CD4-positive, alpha-beta T cell (primary cell): ENCODE results near the gene ZFPL1. TPM values are rescaled to one million over a fixed set of nuclear protein-coding genes. Genes with fewer than 3 reads are reported as not detected.

ENCODE experiments used
- ATAC-seq: fragments of 200-7000 bp; cut with Tn5 transposase; one replicate; pipeline ENCODE4 v1.10.0; 2022; ENCODE audit warnings: mild to moderate bottlenecking; ENCODE audit not compliant: poor library complexity
- CTCF ChIA-PET: fragments of 350-600 bp; sonication (Branson Sonifier 250); formaldehyde crosslinking; loops from one replicate; lab custom pipeline; 2021; ENCODE audit warnings: antibody characterized with exemption, inconsistent platforms; lab: Charles Lee
- POLR2A ChIA-PET: fragments of 350-600 bp; sonication (Branson Sonifier 250); formaldehyde crosslinking; loops from one replicate; lab custom pipeline; 2021; ENCODE audit warnings: antibody characterized with exemption, inconsistent platforms; lab: Charles Lee
- DNase-seq, 14 experiments: peaks; one replicate each; pipeline ENCODE4 v3.0.0-alpha.2; 2013 to 2020; ENCODE audit warnings: mixed read lengths in 2 of 14
- H3K27ac ChIP-seq, 2 donors: one replicate each; pipeline versions ENCODE4 v1.5.1 to v1.7.0; 2013; ENCODE audit warnings: low read length in 2 of 2, low read depth in 1 of 2, mild to moderate bottlenecking in 1 of 2
- H3K27me3 ChIP-seq, 2 experiments: 1 replicate in 1 of 2; 2 replicates in 1 of 2; pipeline versions ENCODE4 v1.6.1 to v1.7.0; 2013; ENCODE audit warnings: low read length in 2 of 2, control low read depth in 1 of 2, mild to moderate bottlenecking in 1 of 2, moderate library complexity in 1 of 2; ENCODE audit not compliant: insufficient read depth in 2 of 2, control insufficient read depth in 1 of 2
- H3K36me3 ChIP-seq: one replicate; pipeline ENCODE4 v1.6.1; 2013; ENCODE audit warnings: low read length, control low read depth; ENCODE audit not compliant: insufficient read depth
- H3K4me1 ChIP-seq: one replicate; pipeline ENCODE4 v1.6.1; 2013; ENCODE audit warnings: low read length, control low read depth; ENCODE audit not compliant: insufficient read depth
- H3K4me3 ChIP-seq: one replicate; pipeline ENCODE4 v1.5.1; 2013; ENCODE audit warnings: mild to moderate bottlenecking, low read length, moderate library complexity
- H3K9me3 ChIP-seq, 2 experiments: 1 replicate in 1 of 2; 2 replicates in 1 of 2; pipeline versions ENCODE4 v1.6.1 to v1.7.0; 2013; ENCODE audit warnings: low read length in 2 of 2, mild to moderate bottlenecking in 2 of 2, control low read depth in 1 of 2, moderate library complexity in 1 of 2; ENCODE audit not compliant: control insufficient read depth in 1 of 2, insufficient read depth in 1 of 2
- H3K27ac Mint-ChIP-seq: one replicate; pipeline ENCODE4 v1.8.0; 2020; ENCODE audit warnings: mixed read lengths
- H3K27me3 Mint-ChIP-seq: one replicate; pipeline ENCODE4 v1.8.0; 2021; ENCODE audit warnings: mixed read lengths
- H3K36me3 Mint-ChIP-seq: one replicate; pipeline ENCODE4 v1.8.0; 2021; ENCODE audit warnings: low read depth, mixed read lengths
- H3K4me1 Mint-ChIP-seq: one replicate; pipeline ENCODE4 v1.8.0; 2021; ENCODE audit warnings: low read depth, mixed read lengths
- H3K4me3 Mint-ChIP-seq: one replicate; pipeline ENCODE4 v1.8.0; 2020; ENCODE audit warnings: mild to moderate bottlenecking, mixed read lengths
- H3K9me3 Mint-ChIP-seq: one replicate; pipeline ENCODE4 v1.8.0; 2020; ENCODE audit warnings: mixed read lengths
- CTCF ChIP-seq: fragments of 200-600 bp; IDR thresholded peaks from one replicate; pipeline ENCODE4 v1.8.0; 2022; ENCODE audit warnings: antibody characterized with exemption, mild to moderate bottlenecking
- intact Hi-C, 2 experiments: fragments of 100-400 bp; cut with DNase I in 1 of 2; cut with micrococcal nuclease in 1 of 2; formaldehyde crosslinking; loops; one replicate each; pipeline versions ENCODE4 v1.15.1 to v1.9.0; 2023 to 2025; cut with DNase I, micrococcal nuclease
- total RNA-seq, 174 experiments: library from RNA in 2 of 174; stranded (reverse) in 2 of 174; gene quantifications; one replicate each; pipeline ENCODE4 v1.2.3 and lab custom pipeline; 2021 to 2026

Gene ZFPL1
- total RNA-seq, 2 experiments from 2014 or later = 46.2 to 47.7 TPM

GRCh38 chr11:65124480-65125196 is 40.6 kb downstream of the ZFPL1 start:
- POLR2A ChIA-PET = interaction anchor here (0.9 kb wide), 1 partner anchor 10 kb away, joined by 5 read pairs; no protein-coding TSS in a partner anchor
- peaks cover 35% of the 10 kb centered on the region for H3K4me1 Mint-ChIP-seq
- CTCF ChIA-PET = interaction anchor here (1.5 kb wide), 1 partner anchor 14 kb away, joined by 3 read pairs; no protein-coding TSS in a partner anchor

GRCh38 chr11:65125197-65126056 is 41.4 kb downstream of the ZFPL1 start:
- ChIA-PET CTCF (interaction anchor here (1.5 kb wide), 1 partner anchor 15 kb away, joined by 3 read pairs; no protein-coding TSS in a partner anchor), POLR2A (no interaction called here)
- DNase-seq (no peak), ATAC-seq (no peak)
- no peak for TF ChIP-seq CTCF
- Mint-ChIP-seq H3K27me3 (no peaks in the 10 kb centered on the region), H3K27ac (no peak overlapping the region), H3K36me3 (peaks cover 91% of the 10 kb centered on the region), H3K9me3 (no peaks in the 10 kb centered on the region), H3K4me3 (peak overlapping the region; percentile 20), H3K4me1 (peaks cover 32% of the 10 kb centered on the region)
- intact Hi-C loops = no loop called here
- Histone ChIP-seq H3K27ac (no peak overlapping the region), H3K36me3 (peaks cover 73% of the 10 kb centered on the region), H3K4me3 (no peak overlapping the region), H3K4me1 (peaks cover 32% of the 10 kb centered on the region), H3K27me3 (no peaks in the 10 kb centered on the region), H3K9me3 (no peaks in the 10 kb centered on the region)

More at GRCh38 chr11:65124480-65125196, 40.6 kb downstream of the ZFPL1 start:
- Mint-ChIP-seq H3K4me3 (peak overlapping the region; percentile 67), H3K9me3 (no peaks in the 10 kb centered on the region), H3K27me3 (no peaks in the 10 kb centered on the region), H3K27ac (peak overlapping the region; percentile 77), H3K36me3 (peaks cover 92% of the 10 kb centered on the region)
- no peak overlapping the region for H3K27ac ChIP-seq
- ATAC-seq = no peak
- H3K36me3 ChIP-seq = peaks cover 73% of the 10 kb centered on the region
- no peak for DNase-seq
- no peak for TF ChIP-seq CTCF
- H3K9me3 ChIP-seq = no peaks in the 10 kb centered on the region
- intact Hi-C loops = loop anchor here in 1 of 2 experiments (5.0 kb wide), 1 partner anchor 207 kb away; the partner anchor contains the start of gene ATG2A
- no peak overlapping the region for H3K4me3 ChIP-seq
- H3K4me1 ChIP-seq = peaks cover 33% of the 10 kb centered on the region
- H3K27me3 ChIP-seq = no peaks in the 10 kb centered on the region

- Histone ChIP-seq H3K4me1 (peaks cover 24% of the 10 kb centered on the region), H3K27me3 (no peaks in the 10 kb centered on the region), H3K4me3 (no peak overlapping the region), H3K27ac (no peak overlapping the region), H3K9me3 (no peaks in the 10 kb centered on the region), H3K36me3 (peaks cover 78% of the 10 kb centered on the region)
- CTCF ChIA-PET = no interaction called here
- H3K4me1 Mint-ChIP-seq = peaks cover 24% of the 10 kb centered on the region
- no peak for TF ChIP-seq CTCF
- no peaks in the 10 kb centered on the region for H3K9me3 Mint-ChIP-seq
- no peak for DNase-seq
- H3K27ac Mint-ChIP-seq = no peak overlapping the region
- no peaks in the 10 kb centered on the region for H3K27me3 Mint-ChIP-seq
- intact Hi-C loops = no loop called here
- no peak overlapping the region for H3K4me3 Mint-ChIP-seq
- peaks cover 90% of the 10 kb centered on the region for H3K36me3 Mint-ChIP-seq
- POLR2A ChIA-PET = no interaction called here
- ATAC-seq = no peak
Measured at GRCh38 chr11:65126624-65127274, 42.7 kb downstream of the ZFPL1 start.
